ENCODE measurements around the gene DUSP6.

- TF ChIP-seq CTCF (IDR thresholded peaks at IDR 0.05) (no peak), POLR2A (IDR thresholded peaks at IDR 0.05) (no peak)
These were observed 24.7 kb downstream of the DUSP6 start for GRCh38 chr12:89327486-89328094.
